Activated naive CD4-positive, alpha-beta T cell treated with anti-CD3 and anti-CD28 coated beads for 36 hours (primary cell): ENCODE data around the gene EN1. TPM values are rescaled to one million over a fixed set of nuclear protein-coding genes. Genes with fewer than 3 reads are reported as not detected.

Source experiments
- CTCF ChIA-PET: fragments of 350-600 bp; sonication (Branson Sonifier 250); formaldehyde crosslinking; loops from one replicate; lab custom pipeline; 2021; ENCODE audit warnings: antibody characterized with exemption; lab: Charles Lee
- DNase-seq: peaks from one replicate; pipeline ENCODE4 v3.0.0-alpha.2; 2020
- H3K27ac Mint-ChIP-seq: one replicate; pipeline ENCODE4 v1.8.0; 2021; ENCODE audit warnings: mild to moderate bottlenecking, mixed read lengths
- H3K27me3 Mint-ChIP-seq: one replicate; pipeline ENCODE4 v1.8.0; 2021; ENCODE audit warnings: low read depth, mixed read lengths
- H3K36me3 Mint-ChIP-seq: one replicate; pipeline ENCODE4 v1.8.0; 2021; ENCODE audit warnings: low read depth, mixed read lengths
- H3K4me1 Mint-ChIP-seq: one replicate; pipeline ENCODE4 v1.8.0; 2021; ENCODE audit warnings: low read depth, mixed read lengths
- H3K4me3 Mint-ChIP-seq: one replicate; pipeline ENCODE4 v1.8.0; 2021; ENCODE audit warnings: mild to moderate bottlenecking, moderate library complexity, mixed read lengths
- H3K9me3 Mint-ChIP-seq: one replicate; pipeline ENCODE4 v1.8.0; 2021; ENCODE audit warnings: mixed read lengths
- intact Hi-C: fragments of 100-400 bp; cut with micrococcal nuclease; formaldehyde crosslinking; loops from one replicate; pipeline ENCODE4 v1.15.1; 2023
- total RNA-seq, 2 experiments: library from RNA; stranded (reverse); gene quantifications; one replicate each; pipeline ENCODE4 v1.2.3, GENCODE V29; 2021

EN1 gene
- total RNA-seq, 2 experiments from 2014 or later = not detected

- Mint-ChIP-seq H3K27ac (no peak overlapping the region), H3K4me3 (no peak overlapping the region), H3K36me3 (no peaks in the 10 kb centered on the region), H3K27me3 (peaks cover 52% of the 10 kb centered on the region), H3K9me3 (no peaks in the 10 kb centered on the region), H3K4me1 (no peaks in the 10 kb centered on the region)
- intact Hi-C loops = no loop called here
- no peak for DNase-seq
- CTCF ChIA-PET = interaction anchor here (0.9 to 2.1 kb wide), 2 partner anchors 12 to 29 kb away, joined by 4 to 5 read pairs; no protein-coding TSS in a partner anchor
Observed at GRCh38 chr2:118826093-118826492, 21.4 kb downstream of the EN1 start.

DNA sequence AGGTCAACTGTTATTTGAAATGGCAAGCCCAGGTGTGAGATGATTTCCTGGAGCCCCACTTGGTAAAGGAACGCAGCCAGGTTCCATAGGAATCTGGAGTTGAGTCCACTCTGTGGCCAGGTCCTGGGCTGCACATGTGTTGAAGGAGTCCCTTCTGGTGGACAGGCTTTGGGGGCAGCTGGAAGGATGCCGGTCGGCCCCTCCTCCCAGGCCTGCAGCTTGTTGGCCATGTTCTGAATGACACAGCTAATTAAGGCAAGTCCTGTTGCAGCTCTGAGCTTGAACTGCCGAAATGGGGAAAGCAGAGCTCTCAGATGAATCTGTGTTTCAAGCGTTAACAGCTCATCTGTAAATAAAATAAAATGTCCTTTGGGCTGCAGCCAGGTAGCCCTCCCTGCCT lies 23.8 kb downstream of the EN1 start:
- Mint-ChIP-seq H3K4me3 (no peak overlapping the region), H3K9me3 (no peaks in the 10 kb centered on the region), H3K4me1 (no peaks in the 10 kb centered on the region), H3K27ac (no peak overlapping the region), H3K36me3 (no peaks in the 10 kb centered on the region), H3K27me3 (peaks cover 55% of the 10 kb centered on the region)
- CTCF ChIA-PET = no interaction called here
- intact Hi-C loops = no loop called here
- DNase-seq = no peak

- Mint-ChIP-seq H3K4me1 (no peaks in the 10 kb centered on the region), H3K36me3 (no peaks in the 10 kb centered on the region), H3K27me3 (peaks cover 53% of the 10 kb centered on the region), H3K4me3 (no peak overlapping the region), H3K9me3 (no peaks in the 10 kb centered on the region), H3K27ac (no peak overlapping the region)
- intact Hi-C loops = no loop called here
- CTCF ChIA-PET = no interaction called here
- no peak for DNase-seq
Observed at GRCh38 chr2:118822572-118822971, 24.9 kb downstream of the EN1 start.

- Mint-ChIP-seq H3K36me3 (no peaks in the 10 kb centered on the region), H3K4me3 (no peak overlapping the region), H3K9me3 (no peaks in the 10 kb centered on the region), H3K4me1 (no peaks in the 10 kb centered on the region), H3K27me3 (peaks cover 57% of the 10 kb centered on the region), H3K27ac (no peak overlapping the region)
- no peak for DNase-seq
- intact Hi-C loops = no loop called here
- CTCF ChIA-PET = no interaction called here
Observed at GRCh38 chr2:118822015-118822414, 25.4 kb downstream of the EN1 start.

GRCh38 chr2:118817469-118817868 lies 30.0 kb downstream of the EN1 start:
- CTCF ChIA-PET = no interaction called here
- H3K27me3 Mint-ChIP-seq = peaks cover 65% of the 10 kb centered on the region

DNA sequence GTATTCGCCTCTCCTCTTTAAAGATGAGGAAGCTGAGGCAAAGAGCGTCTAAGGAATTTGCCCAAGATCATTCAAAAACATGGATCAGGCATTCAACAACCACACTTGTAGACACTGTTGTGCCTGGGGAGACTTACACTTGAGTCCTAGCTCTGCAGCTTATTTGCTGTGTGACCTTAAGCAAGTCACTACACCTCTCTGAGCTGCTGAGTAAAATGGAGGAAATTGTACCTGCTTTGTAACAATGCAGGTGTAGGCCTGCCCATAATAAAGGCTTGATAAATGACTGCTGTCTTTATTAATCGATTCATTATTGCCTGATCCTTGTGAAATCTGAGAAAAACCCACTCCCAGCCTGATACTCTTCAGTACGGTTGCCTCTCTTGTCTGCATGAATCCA lies 30.8 kb downstream of the EN1 start:
- no peaks in the 10 kb centered on the region for H3K36me3 Mint-ChIP-seq
- no peaks in the 10 kb centered on the region for H3K9me3 Mint-ChIP-seq
- intact Hi-C loops = no loop called here
- H3K27ac Mint-ChIP-seq = no peak overlapping the region
- H3K27me3 Mint-ChIP-seq = peaks cover 61% of the 10 kb centered on the region
- no peak for DNase-seq
- H3K4me1 Mint-ChIP-seq = no peaks in the 10 kb centered on the region
- no peak overlapping the region for H3K4me3 Mint-ChIP-seq
- CTCF ChIA-PET = interaction anchor here (1.7 kb wide), 1 partner anchor 39 kb away, joined by 5 read pairs; no protein-coding TSS in a partner anchor

More at GRCh38 chr2:118817469-118817868, 30.0 kb downstream of the EN1 start:
- Mint-ChIP-seq H3K9me3 (no peaks in the 10 kb centered on the region), H3K4me1 (no peaks in the 10 kb centered on the region), H3K36me3 (no peaks in the 10 kb centered on the region), H3K4me3 (no peak overlapping the region), H3K27ac (no peak overlapping the region)
- no peak for DNase-seq
- intact Hi-C loops = no loop called here

GRCh38 chr2:118815731-118816130 lies 31.7 kb downstream of the EN1 start:
- no peaks in the 10 kb centered on the region for H3K9me3 Mint-ChIP-seq
- no peak overlapping the region for H3K4me3 Mint-ChIP-seq
- intact Hi-C loops = no loop called here
- H3K36me3 Mint-ChIP-seq = no peaks in the 10 kb centered on the region
- no peaks in the 10 kb centered on the region for H3K4me1 Mint-ChIP-seq
- no peak overlapping the region for H3K27ac Mint-ChIP-seq
- no peak for DNase-seq
- H3K27me3 Mint-ChIP-seq = peaks cover 55% of the 10 kb centered on the region
- CTCF ChIA-PET = interaction anchor here (1.7 kb wide), 1 partner anchor 40 kb away, joined by 5 read pairs; no protein-coding TSS in a partner anchor

DNA sequence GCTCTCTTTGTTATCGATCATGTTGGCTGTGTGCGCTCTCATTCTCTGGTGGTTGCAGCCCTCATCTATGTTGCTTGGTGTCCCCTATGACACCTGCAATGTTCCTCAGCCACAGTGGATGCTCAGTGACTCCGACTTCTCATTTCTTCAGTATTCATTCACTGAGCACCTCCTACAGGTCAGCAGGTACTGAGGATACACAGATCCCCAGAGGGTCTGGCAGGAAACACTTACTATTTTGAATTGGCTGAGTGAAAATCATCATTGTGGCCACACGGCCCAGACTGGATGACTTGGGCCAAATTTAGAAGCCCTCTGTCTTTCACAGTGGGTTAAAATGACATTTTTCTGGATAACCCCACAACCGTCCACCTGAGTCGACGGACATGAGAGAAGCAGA lies 32.1 kb downstream of the EN1 start:
- no peak for DNase-seq
- Mint-ChIP-seq H3K27me3 (peaks cover 55% of the 10 kb centered on the region), H3K9me3 (no peaks in the 10 kb centered on the region), H3K4me1 (no peaks in the 10 kb centered on the region), H3K27ac (no peak overlapping the region), H3K36me3 (no peaks in the 10 kb centered on the region), H3K4me3 (no peak overlapping the region)
- intact Hi-C loops = no loop called here
- CTCF ChIA-PET = interaction anchor here (1.7 kb wide), 1 partner anchor 40 kb away, joined by 5 read pairs; no protein-coding TSS in a partner anchor

DNA sequence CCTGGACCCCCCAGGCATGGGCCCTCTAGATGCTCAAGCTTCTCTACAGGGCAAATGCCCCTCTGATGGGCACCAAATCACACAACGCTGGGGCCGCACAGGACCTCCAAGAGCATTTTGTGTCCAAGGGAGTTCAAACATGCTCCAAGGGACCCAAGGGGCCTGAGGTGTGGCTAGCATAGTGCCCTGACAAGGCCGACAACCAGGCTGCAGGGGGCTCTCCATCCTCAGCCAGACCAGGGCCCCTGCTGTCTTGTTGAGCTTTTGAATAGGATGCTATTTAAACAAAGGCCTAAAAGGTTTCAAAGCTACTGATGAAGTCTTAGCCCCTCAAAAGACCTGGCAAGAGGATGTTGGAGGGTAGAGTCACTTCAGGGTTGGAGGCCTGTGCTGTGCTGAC lies 33.1 kb downstream of the EN1 start:
- Mint-ChIP-seq H3K36me3 (no peaks in the 10 kb centered on the region), H3K4me1 (no peaks in the 10 kb centered on the region), H3K27me3 (peaks cover 54% of the 10 kb centered on the region), H3K9me3 (no peaks in the 10 kb centered on the region), H3K27ac (no peak overlapping the region), H3K4me3 (no peak overlapping the region)
- intact Hi-C loops = no loop called here
- no peak for DNase-seq
- CTCF ChIA-PET = interaction anchor here (1.3 kb wide), 1 partner anchor 12 kb away, joined by 5 read pairs; no protein-coding TSS in a partner anchor

DNA sequence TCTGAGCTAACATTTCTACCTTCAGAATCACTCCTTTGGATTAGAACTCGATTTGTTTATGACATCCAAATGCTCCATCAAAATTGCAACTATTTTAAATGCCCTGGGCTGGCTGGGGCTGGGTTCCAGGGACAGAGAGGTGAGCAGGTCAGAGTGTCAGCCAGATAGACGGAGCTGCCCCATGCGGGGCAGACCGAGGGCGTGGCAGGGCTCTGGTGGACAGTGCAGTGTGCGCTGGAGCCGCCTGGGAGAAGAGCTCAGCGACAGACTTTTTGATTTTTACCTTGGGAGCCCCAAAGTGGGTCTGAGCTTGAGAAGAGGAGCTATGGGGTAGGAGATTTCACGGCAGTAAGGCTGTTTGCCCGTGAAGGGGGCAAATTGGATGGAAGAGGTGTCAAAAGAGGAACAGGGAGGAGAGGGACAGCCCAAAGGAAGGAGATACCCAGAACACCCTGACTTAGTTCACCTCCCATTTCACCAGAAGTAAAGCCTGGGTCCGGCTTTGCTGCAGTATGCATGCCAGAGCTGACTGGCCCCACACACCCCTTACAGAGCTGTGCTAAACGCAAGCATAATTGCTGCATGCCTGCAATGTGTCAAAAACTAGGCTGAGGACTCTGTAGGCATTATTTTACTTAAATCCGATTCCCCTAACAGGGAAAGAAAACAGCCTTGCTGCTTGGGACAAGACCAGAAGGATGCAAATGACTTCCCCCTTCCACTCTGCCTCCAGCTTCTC lies 33.7 kb downstream of the EN1 start:
- H3K27me3 Mint-ChIP-seq = peaks cover 48% of the 10 kb centered on the region
- no peak overlapping the region for H3K4me3 Mint-ChIP-seq
- DNase-seq = no peak
- H3K4me1 Mint-ChIP-seq = peaks cover 1% of the 10 kb centered on the region
- no peak overlapping the region for H3K27ac Mint-ChIP-seq
- intact Hi-C loops = no loop called here
- no peaks in the 10 kb centered on the region for H3K9me3 Mint-ChIP-seq
- CTCF ChIA-PET = interaction anchor here (1.3 kb wide), 1 partner anchor 12 kb away, joined by 5 read pairs; no protein-coding TSS in a partner anchor
- H3K36me3 Mint-ChIP-seq = no peaks in the 10 kb centered on the region

DNA sequence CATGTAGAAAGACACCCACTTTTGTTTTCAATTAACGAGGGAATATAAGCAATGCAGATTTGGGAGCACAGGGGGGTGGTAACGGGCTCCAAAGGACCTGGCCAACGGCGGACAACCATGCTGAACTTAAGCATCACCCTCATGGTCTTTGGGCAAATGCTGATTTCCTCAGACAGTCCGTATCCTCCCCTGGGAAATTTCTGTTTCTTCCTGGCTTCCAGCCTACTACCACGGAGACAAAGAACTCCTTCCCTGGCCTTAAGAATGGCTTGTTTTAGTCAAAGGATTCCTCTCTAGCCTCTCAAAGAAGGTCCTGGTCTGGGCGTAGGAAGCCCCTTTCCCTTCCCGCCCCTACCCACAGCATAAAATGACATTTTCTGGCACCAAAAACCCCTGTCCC lies 34.3 kb downstream of the EN1 start:
- H3K36me3 Mint-ChIP-seq = no peaks in the 10 kb centered on the region
- peaks cover 3% of the 10 kb centered on the region for H3K4me1 Mint-ChIP-seq
- CTCF ChIA-PET = interaction anchor here (1.3 kb wide), 1 partner anchor 13 kb away, joined by 5 read pairs; no protein-coding TSS in a partner anchor
- H3K27ac Mint-ChIP-seq = no peak overlapping the region
- DNase-seq = no peak
- no peak overlapping the region for H3K4me3 Mint-ChIP-seq
- no peaks in the 10 kb centered on the region for H3K9me3 Mint-ChIP-seq
- peaks cover 50% of the 10 kb centered on the region for H3K27me3 Mint-ChIP-seq
- intact Hi-C loops = no loop called here

DNA sequence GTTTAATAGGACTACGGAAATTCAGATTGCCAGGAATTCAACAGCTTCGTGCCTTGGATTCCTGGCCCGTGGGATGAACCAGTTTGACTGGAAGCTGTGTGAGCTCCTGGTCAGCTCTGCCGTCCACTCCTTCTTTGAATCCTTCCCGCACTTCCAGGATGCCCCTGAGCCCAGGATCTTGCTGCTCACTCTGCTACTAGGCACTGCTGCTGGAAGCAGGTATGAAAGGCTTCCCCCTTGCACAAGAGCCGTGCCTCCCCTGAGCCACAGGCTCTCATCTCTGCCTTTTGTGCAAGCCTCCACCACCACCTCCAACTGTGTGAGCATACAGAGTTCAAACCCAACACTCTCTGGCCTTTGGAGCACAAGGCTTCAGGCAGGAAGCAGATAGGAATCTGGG lies 34.9 kb downstream of the EN1 start:
- no peak overlapping the region for H3K27ac Mint-ChIP-seq
- H3K27me3 Mint-ChIP-seq = peaks cover 54% of the 10 kb centered on the region
- intact Hi-C loops = no loop called here
- DNase-seq = no peak
- peaks cover 3% of the 10 kb centered on the region for H3K4me1 Mint-ChIP-seq
- CTCF ChIA-PET = no interaction called here
- no peaks in the 10 kb centered on the region for H3K9me3 Mint-ChIP-seq
- H3K4me3 Mint-ChIP-seq = no peak overlapping the region
- no peaks in the 10 kb centered on the region for H3K36me3 Mint-ChIP-seq

DNA sequence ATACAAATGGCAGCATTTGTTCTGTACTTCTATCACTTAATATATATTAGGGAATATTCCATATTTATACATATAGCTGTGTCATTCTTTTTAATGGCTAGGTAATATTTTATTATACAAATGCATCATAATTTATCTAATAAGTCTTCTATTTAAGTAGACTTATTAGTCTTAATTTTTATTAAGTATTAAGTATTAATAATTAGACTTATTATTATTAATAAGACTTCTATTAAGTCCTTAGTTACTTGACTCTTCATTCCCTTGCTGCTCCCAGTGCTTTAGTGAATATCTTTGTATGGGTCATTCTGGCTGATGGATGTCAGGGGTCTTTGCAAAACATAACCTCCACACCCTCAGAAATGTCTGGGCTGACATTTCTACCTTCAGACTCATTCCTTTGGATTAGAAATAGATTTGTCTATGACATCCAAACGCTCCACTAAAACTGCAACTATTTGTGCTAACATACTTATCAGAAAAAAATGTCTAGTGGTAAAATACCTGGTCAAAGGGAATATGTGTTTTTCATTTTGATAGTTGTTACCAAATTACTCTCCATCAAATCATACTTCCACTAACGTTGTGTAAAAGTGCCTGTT lies 35.8 kb downstream of the EN1 start:
- CTCF ChIA-PET = no interaction called here
- Mint-ChIP-seq H3K4me3 (no peak overlapping the region), H3K27me3 (peaks cover 58% of the 10 kb centered on the region), H3K4me1 (peaks cover 3% of the 10 kb centered on the region), H3K36me3 (no peaks in the 10 kb centered on the region), H3K27ac (no peak overlapping the region), H3K9me3 (no peaks in the 10 kb centered on the region)
- intact Hi-C loops = no loop called here
- DNase-seq = no peak
